NCI-H2029 (cell line): Measurements from ENCODE around the gene TOLLIP.
"Not testable (repeated sequence)": the region's sequence is repeated elsewhere in the genome, so short reads cannot be mapped to it uniquely, and the experiment has no call there.

Source experiments
- DNase-seq: peaks from one replicate; lab custom pipeline; 2025; lab: John Stamatoyannopoulos, UW

TOLLIP gene

GRCh38 chr11:1343391-1344055 is 34.1 kb upstream of the TOLLIP start:
- no peak for DNase-seq

GRCh38 chr11:1342946-1343345 is 33.5 kb upstream of the TOLLIP start:
- no peak for DNase-seq

GRCh38 chr11:1341928-1342524 is 32.6 kb upstream of the TOLLIP start:
- DNase-seq, result no peak

- DNase-seq, result not testable (repeated sequence)
Observed at GRCh38 chr11:1341226-1341625, 31.8 kb upstream of the TOLLIP start.

- DNase-seq, result no peak
Observed at GRCh38 chr11:1340111-1340510, 30.7 kb upstream of the TOLLIP start.

GRCh38 chr11:1339066-1339675 is 29.7 kb upstream of the TOLLIP start:
- DNase-seq, result no peak

- DNase-seq, result no peak
Observed at GRCh38 chr11:1338201-1339065, 29.0 kb upstream of the TOLLIP start.

- DNase-seq, result no peak
Observed at GRCh38 chr11:1337647-1338007, 28.2 kb upstream of the TOLLIP start.

GRCh38 chr11:1336836-1337646 is 27.6 kb upstream of the TOLLIP start:
- DNase-seq, result no peak

- DNase-seq, result no peak
Observed at GRCh38 chr11:1335811-1336761, 26.7 kb upstream of the TOLLIP start.

GRCh38 chr11:1335264-1335810 is 25.9 kb upstream of the TOLLIP start:
- DNase-seq, result no peak

- no peak for DNase-seq
Observed at GRCh38 chr11:1333860-1334259, 24.4 kb upstream of the TOLLIP start.

GRCh38 chr11:1333091-1333772 is 23.8 kb upstream of the TOLLIP start:
- no peak for DNase-seq

- DNase-seq, result no peak
Observed at GRCh38 chr11:1330473-1330872, 21.0 kb upstream of the TOLLIP start.

GRCh38 chr11:1327064-1327460 is 17.6 kb upstream of the TOLLIP start:
- DNase-seq, result no peak

GRCh38 chr11:1326435-1327063 is 17.1 kb upstream of the TOLLIP start:
- DNase-seq, result no peak

- DNase-seq, result no peak
Observed at GRCh38 chr11:1323774-1324173, 14.3 kb upstream of the TOLLIP start.

GRCh38 chr11:1317993-1318392 is 8.6 kb upstream of the TOLLIP start:
- no peak for DNase-seq

GRCh38 chr11:1317432-1317831 is 8.0 kb upstream of the TOLLIP start:
- no peak for DNase-seq
